Stomach (tissue), 9 donors: ENCODE measurements around the gene TIGD1. TPM values are rescaled to one million over a fixed set of nuclear protein-coding genes. Genes with fewer than 3 reads are reported as not detected.

Experiments
- DNase-seq, 2 donors: peaks; one replicate each; pipeline versions ENCODE4 v3.0.0 to v3.0.0-alpha.2; 2013 to 2019
- H3K27ac ChIP-seq, 5 donors: fragments of 200-600 bp in 4 of 5; sonication (generic) in 4 of 5; one replicate each; pipeline ENCODE4 v1.5.1; 2013 to 2019; ENCODE audit warnings: mild to moderate bottlenecking in 1 of 5, moderate library complexity in 1 of 5
- H3K27me3 ChIP-seq, 3 donors: fragments of 200-600 bp; sonication (generic); one replicate each; pipeline ENCODE4 v1.5.1; 2017 to 2019; ENCODE audit warnings: mixed run types in 1 of 3
- H3K36me3 ChIP-seq, 4 donors: fragments of 200-600 bp; sonication (generic); 1 replicate in 3 of 4; 2 replicates in 1 of 4; pipeline ENCODE4 v1.5.1; 2016 to 2019
- H3K4me1 ChIP-seq, 4 donors: fragments of 200-600 bp; sonication (generic); one replicate each; pipeline ENCODE4 v1.5.1; 2016 to 2019
- H3K4me3 ChIP-seq, 4 donors: fragments of 200-600 bp; sonication (generic) in 3 of 4; one replicate each; pipeline ENCODE4 v1.5.1; 2016 to 2019; ENCODE audit warnings: mild to moderate bottlenecking in 1 of 4
- H3K9me3 ChIP-seq, 4 donors: fragments of 200-600 bp; sonication (generic); one replicate each; pipeline ENCODE4 v1.5.1; 2016 to 2019
- EP300 ChIP-seq: sonication (generic); formaldehyde crosslinking; IDR thresholded peaks from one replicate; pipeline ENCODE4 v1.6.1; 2017; ENCODE audit warnings: antibody characterized with exemption
- POLR2A ChIP-seq, 4 donors: fragments of 450-650 bp; IDR thresholded peaks; one replicate each; pipeline ENCODE4 v1.6.1; 2016; ENCODE audit warnings: antibody characterized with exemption in 4 of 4, control low read depth in 2 of 4, mild to moderate bottlenecking in 1 of 4, moderate library complexity in 1 of 4
- POLR2AphosphoS5 ChIP-seq, 3 donors: sonication (generic); formaldehyde crosslinking; IDR thresholded peaks; one replicate each; pipeline ENCODE4 v1.6.1; 2016; ENCODE audit warnings: antibody characterized with exemption in 3 of 3
- WGBS, 5 donors: extraction: QIAGEN DNeasy Blood & Tissue Kit in 3 of 5; methylation state at CpG; one replicate each; pipeline versions ENCODE4 v1.1.5 to v1.1.7; 2013 to 2018; 5-methylcytosine and 5-hydroxymethylcytosine counted together
- intact Hi-C: fragments of 100-400 bp; cut with DNase I; formaldehyde crosslinking; loops from one replicate; pipeline ENCODE4 v1.15.1; 2023; ENCODE audit warnings: low total_unique reads
- polyA plus RNA-seq, 3 donors: library from polyadenylated mRNA; stranded (reverse); fragments of 200-250 nt; gene quantifications; one replicate each; pipeline ENCODE4 v1.2.3, GENCODE V29; 2013
- total RNA-seq, 5 donors: library from RNA; depleted of rRNA; stranded (reverse); fragments of >200 nt; gene quantifications; one replicate each; pipeline versions ENCODE4 v1.1.0 to v1.2.3, GENCODE V29; 2014 to 2016
- TF ChIP-seq, protein P1 (sequence below), 7 experiments: fragments of 450-650 bp in 4 of 7; fragments of 200-600 bp in 3 of 7; sonication (generic) in 3 of 7; IDR thresholded peaks; one replicate each; pipeline ENCODE4 v1.5.1; 2016 to 2019; ENCODE audit warnings: antibody characterized with exemption in 7 of 7, control low read depth in 2 of 7, mild to moderate bottlenecking in 1 of 7
- donor health status: healthy with polysubstance abuse.
- donor health status: Bipolar disorder and iron deficiency.
- donor health status: healthy.

Gene TIGD1
- total and polyA plus RNA-seq, 8 donors, result 1.2 to 14.5 (median 6.1) TPM

DNA sequence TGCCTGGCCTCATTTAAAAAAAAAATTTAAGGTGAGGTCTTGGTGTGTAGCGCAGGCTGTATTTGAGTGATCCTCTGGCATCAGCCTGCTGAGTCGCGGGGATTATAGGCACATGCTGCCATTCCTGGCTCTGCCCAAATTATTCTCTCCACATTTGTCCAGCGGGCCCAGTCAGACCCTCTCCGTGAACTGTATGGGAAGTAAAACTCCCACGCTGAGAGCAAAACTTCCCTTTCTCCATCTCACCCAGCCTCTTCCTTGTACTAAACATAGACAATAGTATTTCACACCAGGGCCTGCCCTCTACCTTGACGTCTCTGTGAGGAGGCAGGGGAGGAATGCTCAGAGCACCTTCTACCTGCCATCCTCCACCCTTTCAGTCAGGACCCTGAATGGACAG lies 37.2 kb upstream of the TIGD1 start:
- no peaks in the 10 kb centered on the region for H3K27me3 ChIP-seq
- no peak for TF ChIP-seq POLR2AphosphoS5 (IDR thresholded peaks at IDR 0.05)
- no peak for TF ChIP-seq POLR2A (IDR thresholded peaks at IDR 0.05)
- TF ChIP-seq, protein P1, sequence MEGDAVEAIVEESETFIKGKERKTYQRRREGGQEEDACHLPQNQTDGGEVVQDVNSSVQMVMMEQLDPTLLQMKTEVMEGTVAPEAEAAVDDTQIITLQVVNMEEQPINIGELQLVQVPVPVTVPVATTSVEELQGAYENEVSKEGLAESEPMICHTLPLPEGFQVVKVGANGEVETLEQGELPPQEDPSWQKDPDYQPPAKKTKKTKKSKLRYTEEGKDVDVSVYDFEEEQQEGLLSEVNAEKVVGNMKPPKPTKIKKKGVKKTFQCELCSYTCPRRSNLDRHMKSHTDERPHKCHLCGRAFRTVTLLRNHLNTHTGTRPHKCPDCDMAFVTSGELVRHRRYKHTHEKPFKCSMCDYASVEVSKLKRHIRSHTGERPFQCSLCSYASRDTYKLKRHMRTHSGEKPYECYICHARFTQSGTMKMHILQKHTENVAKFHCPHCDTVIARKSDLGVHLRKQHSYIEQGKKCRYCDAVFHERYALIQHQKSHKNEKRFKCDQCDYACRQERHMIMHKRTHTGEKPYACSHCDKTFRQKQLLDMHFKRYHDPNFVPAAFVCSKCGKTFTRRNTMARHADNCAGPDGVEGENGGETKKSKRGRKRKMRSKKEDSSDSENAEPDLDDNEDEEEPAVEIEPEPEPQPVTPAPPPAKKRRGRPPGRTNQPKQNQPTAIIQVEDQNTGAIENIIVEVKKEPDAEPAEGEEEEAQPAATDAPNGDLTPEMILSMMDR (IDR thresholded peaks at IDR 0.05), result no peak
- TF ChIP-seq EP300, result no peak
- H3K27ac ChIP-seq, result peak overlapping the region in 1 of 5 donors; percentile 75
- DNase-seq, result no peak
- peaks cover 11 to 24% (median 16%) of the 10 kb centered on the region in 4 donors for H3K4me1 ChIP-seq
- WGBS, 5 donors, result 69 to 84% (median 80%) methylated on average over 7 of the region's 7 CpGs
- H3K4me3 ChIP-seq, result no peak overlapping the region
- intact Hi-C loops, result no loop called here
- H3K36me3 ChIP-seq, result peaks cover 0 to 25% (median 18%) of the 10 kb centered on the region in 4 donors
- H3K9me3 ChIP-seq, result peaks cover 0 to 6% (median 0%) of the 10 kb centered on the region in 4 donors

DNA sequence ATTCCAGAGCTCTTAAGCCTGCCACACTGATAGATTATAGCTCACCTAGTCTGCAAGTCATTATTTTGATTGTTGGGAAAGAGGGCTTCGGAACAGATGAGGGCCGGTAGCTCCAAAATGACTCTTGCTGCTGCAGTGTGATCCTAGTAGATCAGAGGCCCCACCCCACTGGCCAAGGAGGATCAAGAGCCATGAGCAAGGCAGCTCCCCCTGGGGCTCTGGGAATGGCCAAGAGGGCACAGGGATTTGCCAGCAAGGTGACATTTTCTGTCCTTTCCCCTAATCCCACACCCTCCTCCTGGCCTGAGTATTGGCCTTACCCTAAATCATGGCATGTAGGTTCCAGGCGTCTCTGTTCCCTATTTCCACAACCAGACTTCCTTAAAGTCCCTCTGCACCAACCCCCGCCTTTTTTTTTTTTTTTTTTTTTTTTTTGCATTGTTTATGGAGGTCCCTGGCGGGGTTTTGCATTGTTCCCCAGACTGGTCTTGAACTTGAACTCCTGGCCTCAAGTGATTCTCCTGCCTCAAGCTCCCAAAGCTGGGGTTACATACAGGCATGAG lies 36.7 kb upstream of the TIGD1 start:
- peaks cover 0 to 6% (median 0%) of the 10 kb centered on the region in 4 donors for H3K9me3 ChIP-seq
- no peaks in the 10 kb centered on the region for H3K27me3 ChIP-seq
- WGBS, 5 donors, result 84 to 90% (median 84%) methylated on average over 5 of the region's 5 CpGs
- H3K4me1 ChIP-seq, result peaks cover 12 to 28% (median 17%) of the 10 kb centered on the region in 4 donors
- TF ChIP-seq POLR2AphosphoS5 (IDR thresholded peaks at IDR 0.05), result no peak
- TF ChIP-seq EP300, result no peak
- TF ChIP-seq, protein P1 (IDR thresholded peaks at IDR 0.05), result no peak
- no peak for TF ChIP-seq POLR2A (IDR thresholded peaks at IDR 0.05)
- H3K27ac ChIP-seq, result no peak overlapping the region
- peaks cover 0 to 30% (median 23%) of the 10 kb centered on the region in 4 donors for H3K36me3 ChIP-seq
- intact Hi-C loops, result no loop called here
- no peak for DNase-seq
- no peak overlapping the region for H3K4me3 ChIP-seq

DNA sequence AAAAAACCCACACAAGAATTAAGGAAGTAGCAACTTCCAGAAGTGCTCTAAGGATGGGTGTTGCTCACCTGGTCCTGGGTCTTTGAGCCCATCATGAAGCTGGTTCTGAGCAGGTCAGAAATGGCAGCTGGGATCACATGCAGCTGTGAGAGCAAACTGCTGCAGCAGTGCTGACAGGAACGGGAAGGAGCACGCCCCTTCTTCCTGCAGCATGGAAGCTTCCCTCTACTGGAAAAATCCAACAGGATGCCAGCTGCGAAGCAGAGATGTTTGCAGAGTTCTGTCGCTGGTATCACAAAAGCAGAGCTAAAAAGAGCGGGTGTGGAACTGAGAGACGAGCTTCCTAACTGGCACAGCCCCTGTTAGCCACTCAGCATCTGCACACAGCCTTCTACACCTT lies 33.9 kb upstream of the TIGD1 start:
- H3K27ac ChIP-seq, result no peak overlapping the region
- H3K9me3 ChIP-seq, result peaks cover 0 to 6% (median 0%) of the 10 kb centered on the region in 4 donors
- no peak overlapping the region for H3K4me3 ChIP-seq
- peaks cover 0 to 49% (median 44%) of the 10 kb centered on the region in 4 donors for H3K36me3 ChIP-seq
- TF ChIP-seq POLR2A (IDR thresholded peaks at IDR 0.05) (no peak), POLR2AphosphoS5 (IDR thresholded peaks at IDR 0.05) (no peak), EP300 (no peak)
- TF ChIP-seq, protein P1 (IDR thresholded peaks at IDR 0.05), result no peak
- 80 to 92% (median 83%) methylated on average over 6 of the region's 6 CpGs for WGBS, 5 donors
- no peaks in the 10 kb centered on the region for H3K27me3 ChIP-seq
- intact Hi-C loops, result no loop called here
- peaks cover 19 to 43% (median 27%) of the 10 kb centered on the region in 4 donors for H3K4me1 ChIP-seq
- DNase-seq, result no peak

DNA sequence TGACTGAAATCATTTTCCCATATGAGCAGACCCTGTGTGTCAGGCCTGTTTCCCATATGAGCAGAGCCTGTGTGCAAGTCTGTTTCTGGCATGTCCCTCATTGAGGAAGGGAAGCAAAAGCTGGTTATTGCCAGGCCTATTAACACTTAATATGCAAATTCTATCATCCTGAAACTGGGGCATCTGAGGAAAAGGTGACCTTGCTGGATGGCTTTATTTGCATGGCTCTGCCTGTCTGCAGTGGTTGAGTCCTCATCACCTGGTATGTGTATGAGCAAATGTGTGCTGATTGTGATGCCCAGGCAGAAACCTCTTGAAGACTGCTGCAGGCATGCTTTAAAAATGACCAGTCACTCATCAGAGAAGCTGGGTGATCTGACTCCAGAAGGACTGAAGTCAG lies 31.4 kb upstream of the TIGD1 start:
- Histone ChIP-seq H3K27ac (peak overlapping the region in 3 of 5 donors; percentile 19 to 87 (median 37)), H3K27me3 (no peaks in the 10 kb centered on the region), H3K9me3 (peaks cover 0 to 6% (median 0%) of the 10 kb centered on the region in 4 donors), H3K4me1 (peaks cover 10 to 27% (median 15%) of the 10 kb centered on the region in 4 donors), H3K4me3 (no peak overlapping the region), H3K36me3 (peaks cover 4 to 62% (median 55%) of the 10 kb centered on the region in 4 donors)
- intact Hi-C loops, result no loop called here
- DNase-seq, result no peak
- TF ChIP-seq POLR2A (IDR thresholded peaks at IDR 0.05), result no peak
- TF ChIP-seq, protein P1 (IDR thresholded peaks at IDR 0.05), result no peak
- no peak for TF ChIP-seq POLR2AphosphoS5 (IDR thresholded peaks at IDR 0.05)
- TF ChIP-seq EP300, result no peak
